GM21528 (cell line): ENCODE data around the gene GSKIP.

Experiments
- ATAC-seq: cut with Tn5 transposase; IDR thresholded peaks from one replicate; pipeline ENCODE4 v1.9.1; 2021; ENCODE audit warnings: mild to moderate bottlenecking, moderate library complexity; ENCODE audit not compliant: unreplicated experiment, low FRiP score

GSKIP gene

GRCh38 chr14:96413526-96413925, 50.2 kb downstream of the GSKIP start:
- no peak for ATAC-seq

DNA sequence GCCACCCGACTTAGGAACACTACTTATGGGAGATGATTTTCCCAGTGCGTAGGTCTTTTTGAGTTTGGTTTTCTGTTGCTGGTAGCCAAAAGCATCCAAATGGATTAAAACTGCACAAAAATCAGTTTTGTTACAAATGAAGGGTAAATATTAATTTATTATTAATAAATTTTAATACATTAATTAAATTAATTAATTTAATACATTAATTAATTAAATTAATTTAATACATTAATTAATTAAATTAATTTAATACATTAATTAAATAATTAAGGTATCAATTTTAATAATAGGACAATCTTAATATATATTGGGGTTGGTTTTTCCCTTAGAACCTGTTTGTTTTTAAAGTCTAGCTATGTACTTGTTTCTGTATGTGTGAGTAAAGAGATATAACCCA, 52.2 kb downstream of the GSKIP start:
- no peak for ATAC-seq

DNA sequence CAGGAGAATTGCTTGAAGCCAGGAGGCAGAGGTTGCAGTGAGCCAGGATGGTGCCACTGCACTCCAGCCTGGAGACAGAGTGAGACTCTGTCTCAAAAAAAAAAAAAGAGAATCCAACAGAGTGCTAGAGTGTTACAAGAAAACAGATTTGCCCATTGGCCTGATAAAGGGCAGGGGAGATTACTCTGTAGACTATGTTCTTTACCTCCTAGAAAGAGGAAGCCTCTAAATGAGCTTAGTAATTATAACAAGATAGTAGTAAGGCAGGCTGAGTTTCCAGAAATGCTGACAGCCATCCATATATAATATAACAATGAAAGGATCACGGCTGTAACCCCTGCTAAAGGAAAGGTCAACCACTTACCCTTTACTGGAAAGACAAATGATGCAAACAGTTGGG, 53.0 kb downstream of the GSKIP start:
- ATAC-seq: no peak

DNA sequence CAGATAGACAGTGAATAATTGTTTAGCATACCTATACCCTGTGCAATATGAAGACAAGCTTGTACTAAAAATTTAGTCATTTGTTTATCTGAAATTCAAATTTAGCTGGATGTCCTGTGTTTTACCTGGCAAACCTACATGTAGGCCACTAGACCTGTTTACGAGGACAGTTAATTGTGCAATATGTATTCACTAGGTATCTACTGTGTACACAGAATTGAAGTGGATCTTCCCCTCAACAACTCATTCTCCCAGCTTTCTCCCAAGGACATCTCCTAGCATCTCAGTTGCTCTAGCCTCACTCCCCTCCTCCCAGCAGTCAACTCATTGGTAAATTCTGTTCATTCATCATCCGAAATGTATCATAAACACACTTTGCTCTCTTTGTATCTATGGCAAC, 53.9 kb downstream of the GSKIP start:
- no peak for ATAC-seq

DNA sequence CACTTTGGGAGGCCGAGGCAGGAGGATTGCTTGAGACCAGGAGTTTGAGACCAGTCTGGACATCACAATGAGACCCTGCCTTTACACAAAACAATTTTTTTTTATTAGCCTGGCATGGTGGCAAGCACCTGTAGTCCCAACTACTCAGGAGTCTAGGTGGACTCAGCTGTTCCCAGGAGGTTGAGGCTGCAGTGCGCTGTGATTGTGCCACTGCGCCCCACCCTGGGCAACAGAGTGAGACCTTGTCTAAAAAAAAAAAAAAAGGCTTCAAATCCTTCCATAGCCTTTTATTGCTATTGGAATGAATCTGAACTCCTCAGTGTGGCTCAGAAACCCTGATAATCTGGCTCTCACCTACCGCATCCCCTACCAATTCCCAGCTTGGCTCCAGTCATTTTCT, 54.7 kb downstream of the GSKIP start:
- ATAC-seq: no peak

- no peak for ATAC-seq
These were observed 57.9 kb downstream of the GSKIP start for GRCh38 chr14:96421236-96421635.

GRCh38 chr14:96422992-96423391, 59.7 kb downstream of the GSKIP start:
- ATAC-seq: no peak

GRCh38 chr14:96423446-96424108, 60.3 kb downstream of the GSKIP start:
- no peak for ATAC-seq

GRCh38 chr14:96424109-96424989, 61.0 kb downstream of the GSKIP start:
- peak; percentile 86 for ATAC-seq

- ATAC-seq: no peak
These were observed 70.7 kb downstream of the GSKIP start for GRCh38 chr14:96434040-96434439.
